ENCODE measurements around the gene LSM4. TPM values are rescaled to one million over a fixed set of nuclear protein-coding genes. Genes with fewer than 3 reads are reported as not detected.
A peak's percentile ranks its signal among the peaks of the same experiment; 100 is the strongest.
"Not testable (repeated sequence)": the region's sequence is repeated elsewhere in the genome, so short reads cannot be mapped to it uniquely, and the experiment has no call there.

LSM4 gene
- total RNA-seq, 1 experiment from 2014 or later, result 349 TPM

- DNase-seq (ENCODE audit: low spot score), result peak; percentile 52
These were observed 18.4 kb upstream of the LSM4 start for GRCh38 chr19:18340990-18341868.

- DNase-seq (ENCODE audit: low spot score), result no peak
These were observed 17.5 kb upstream of the LSM4 start, which contains the start of gene PGPEP1 for GRCh38 chr19:18340190-18340989. TSS of gene PGPEP1 (plus strand) at chr19:18340598. CDS start at chr19:18340682, 84 bp downstream.

DNA sequence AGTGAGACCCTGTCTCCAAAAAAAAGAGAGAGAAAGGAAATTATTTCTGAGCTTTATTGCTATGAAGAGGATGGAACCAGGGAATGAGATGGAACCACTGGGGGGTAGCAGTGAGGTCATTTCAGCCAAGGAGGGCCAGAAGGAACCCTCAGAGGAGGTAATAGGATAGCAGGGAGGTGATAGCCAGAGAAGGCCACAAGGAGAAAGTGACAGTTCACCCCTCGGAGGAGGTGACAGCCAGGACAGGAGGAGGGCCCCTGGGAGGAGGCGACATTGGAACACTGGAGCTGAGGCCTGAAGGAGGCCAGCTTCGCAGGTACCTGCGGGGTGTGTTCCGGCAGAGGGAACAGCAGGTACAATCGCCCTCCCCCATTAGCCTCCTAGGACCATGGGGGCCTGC, 16.8 kb upstream of the LSM4 start:
- peak; percentile 63 for DNase-seq (ENCODE audit: low spot score)

DNA sequence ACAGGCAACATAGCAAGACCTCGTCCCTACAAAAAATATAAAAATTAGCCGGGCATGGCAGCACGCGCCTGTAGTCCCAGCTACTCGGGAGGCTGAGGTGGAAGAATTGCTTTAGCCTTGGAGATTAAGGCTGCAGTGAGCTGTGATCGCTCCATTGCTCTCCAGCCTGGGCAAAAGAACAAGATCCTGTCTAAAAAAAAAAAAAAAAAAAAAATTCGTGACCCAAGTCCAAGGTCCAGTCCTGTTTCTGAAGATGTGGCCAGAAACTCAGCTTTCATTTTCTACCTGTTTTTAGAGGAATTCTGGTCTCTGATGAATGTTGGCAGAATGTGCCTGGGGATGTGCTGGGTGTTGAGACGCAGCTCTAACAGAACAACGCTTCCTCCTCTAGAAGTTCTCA, 15.7 kb upstream of the LSM4 start:
- DNase-seq (ENCODE audit: low spot score), result no peak

GRCh38 chr19:18336121-18336520, 13.2 kb upstream of the LSM4 start:
- no peak for DNase-seq (ENCODE audit: low spot score)

- no peak for DNase-seq (ENCODE audit: low spot score)
These were observed 10.8 kb upstream of the LSM4 start for GRCh38 chr19:18333680-18334079.

- DNase-seq (ENCODE audit: low spot score), result no peak
These were observed 10.1 kb upstream of the LSM4 start for GRCh38 chr19:18332917-18333530.

GRCh38 chr19:18330868-18331267, 8.0 kb upstream of the LSM4 start:
- no peak for DNase-seq (ENCODE audit: low spot score)

DNA sequence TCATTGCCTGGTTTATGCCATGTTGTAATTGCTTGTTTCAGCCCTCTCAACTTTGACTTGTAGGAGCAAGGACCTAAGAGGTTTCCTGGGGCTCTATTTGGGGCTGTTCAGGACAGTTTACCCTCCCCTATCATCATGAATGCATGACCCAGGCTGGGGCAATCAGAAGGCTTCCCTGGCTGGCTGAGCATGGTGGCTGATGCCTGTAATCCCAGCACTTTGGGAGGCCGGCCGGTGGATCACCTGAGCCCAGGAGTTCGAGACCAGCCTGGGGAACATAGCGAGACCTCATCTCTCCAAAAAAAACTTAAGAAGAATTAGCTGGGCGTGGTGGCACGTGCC, 6.1 kb upstream of the LSM4 start:
- DNase-seq (ENCODE audit: low spot score), result no peak

GRCh38 chr19:18328340-18329034, 5.6 kb upstream of the LSM4 start:
- peak; percentile 97 for DNase-seq (ENCODE audit: low spot score)

- DNase-seq (ENCODE audit: low spot score), result no peak
These were observed 3.9 kb upstream of the LSM4 start for GRCh38 chr19:18326772-18327171.

GRCh38 chr19:18324373-18324731, 1.5 kb upstream of the LSM4 start:
- DNase-seq (ENCODE audit: low spot score), result not testable (repeated sequence)

GRCh38 chr19:18322318-18322758, 538 bp downstream of the LSM4 start:
- peak; percentile 48 for DNase-seq (ENCODE audit: low spot score)

- no peak for DNase-seq (ENCODE audit: low spot score)
These were observed 1.2 kb downstream of the LSM4 start for GRCh38 chr19:18321734-18322102.

- no peak for DNase-seq (ENCODE audit: low spot score)
These were observed 1.8 kb downstream of the LSM4 start for GRCh38 chr19:18320865-18321733.

DNA sequence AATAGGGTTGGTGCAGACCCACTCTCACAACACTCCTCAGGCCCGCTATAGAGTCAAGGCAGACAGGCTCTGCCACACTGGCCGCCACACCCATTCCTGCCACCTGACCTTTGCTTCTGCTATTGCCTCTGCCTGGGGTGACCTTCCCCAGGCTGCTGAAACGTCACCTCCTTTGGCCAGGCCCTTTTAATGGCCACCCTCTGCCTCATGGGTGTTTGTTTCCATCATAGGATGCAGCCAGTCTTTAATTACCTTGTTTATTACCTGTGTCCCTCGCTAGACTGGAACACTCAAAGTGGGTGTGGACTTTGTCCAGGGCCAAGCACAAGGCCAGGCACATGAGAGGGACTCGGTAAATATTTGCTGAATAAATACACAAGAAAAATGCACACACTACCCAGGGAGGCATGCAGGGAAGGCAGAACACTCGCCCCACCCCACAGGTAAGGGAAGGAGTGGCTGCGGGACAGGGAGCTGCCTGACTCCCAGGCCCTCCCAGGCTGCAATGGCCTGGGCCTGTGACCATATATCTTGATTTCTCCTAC, 3.2 kb downstream of the LSM4 start:
- DNase-seq (ENCODE audit: low spot score), result no peak

DNA sequence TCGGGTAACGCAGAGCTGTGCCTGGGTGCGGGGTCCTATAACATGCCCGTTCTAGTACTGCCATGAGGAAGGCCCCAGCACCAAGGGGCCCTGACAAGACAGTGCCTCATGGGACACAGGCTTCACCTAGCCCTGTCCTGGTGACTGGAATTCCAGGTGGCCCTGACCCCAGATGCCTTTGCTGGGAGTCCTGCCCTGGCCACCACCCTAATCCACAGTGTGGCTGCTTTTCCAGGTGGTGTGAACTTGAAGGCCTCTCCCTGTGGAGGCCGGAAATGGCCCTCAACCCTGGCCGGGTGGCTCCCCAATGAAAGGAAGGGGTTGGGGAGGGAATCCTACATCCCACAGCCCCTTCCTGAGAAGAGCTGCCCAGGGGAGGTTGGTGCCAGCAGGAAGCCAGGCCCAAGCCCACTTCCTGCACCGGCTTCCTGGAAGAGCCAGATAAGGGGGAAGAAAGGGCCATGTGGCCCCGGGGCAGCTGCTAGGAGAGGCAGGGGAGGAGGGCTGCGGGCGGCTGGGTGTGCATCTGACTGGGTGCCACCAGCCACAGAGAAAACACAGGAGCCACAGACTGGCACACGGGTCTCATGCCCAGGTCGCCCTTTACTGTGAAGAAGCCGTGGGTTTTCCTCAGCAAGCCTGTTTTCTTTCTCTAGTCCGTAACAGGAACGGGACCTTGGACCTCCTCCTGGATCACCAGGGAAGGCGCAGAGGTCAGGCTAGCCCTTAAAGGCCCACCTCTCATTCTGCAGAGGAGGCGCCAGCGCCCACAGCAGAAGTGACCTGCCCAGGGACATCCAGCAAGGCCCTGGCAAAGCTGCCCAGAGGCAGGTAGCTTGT, 4.7 kb downstream of the LSM4 start:
- no peak for DNase-seq (ENCODE audit: low spot score)

- no peak for DNase-seq (ENCODE audit: low spot score)
These were observed 9.5 kb downstream of the LSM4 start for GRCh38 chr19:18313398-18313797.

DNA sequence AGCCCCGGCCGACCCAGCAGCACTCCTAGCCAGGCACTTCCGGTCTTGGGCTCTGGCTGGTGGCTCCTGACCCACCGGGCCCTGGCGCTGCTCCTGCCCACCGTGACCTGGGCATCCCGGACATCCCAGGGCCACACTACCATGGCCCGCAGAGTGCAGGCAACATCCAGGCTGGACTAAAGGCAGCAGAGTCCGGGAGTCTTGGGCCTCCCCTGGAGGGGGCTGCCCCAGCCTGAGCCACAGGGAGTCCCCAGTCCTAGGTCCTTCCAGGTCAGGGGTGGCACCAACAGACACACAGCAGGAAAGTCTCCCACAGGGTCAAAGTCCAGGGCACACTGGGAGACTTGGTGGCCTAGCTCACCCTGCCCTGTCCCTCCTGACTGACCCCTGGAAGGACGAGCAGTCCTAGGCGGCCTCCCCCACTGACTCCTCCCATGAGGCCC, 10.8 kb downstream of the LSM4 start:
- DNase-seq (ENCODE audit: low spot score), result no peak
